Progenitor cell of endocrine pancreas (in vitro differentiated cells): ENCODE measurements around the gene AKR1B15. TPM values are rescaled to one million over a fixed set of nuclear protein-coding genes. Genes with fewer than 3 reads are reported as not detected.

Experiments used
- DNase-seq: peaks from one replicate; pipeline ENCODE4 v3.0.0; 2021; ENCODE audit warnings: low spot score; ENCODE audit not compliant: unreplicated experiment
- H3K27ac Mint-ChIP-seq: 2 replicates; pipeline ENCODE4 v1.8.0; 2021; ENCODE audit warnings: mild to moderate bottlenecking, moderate library complexity, mixed read lengths
- H3K27me3 Mint-ChIP-seq: 2 replicates; pipeline ENCODE4 v1.8.0; 2021; ENCODE audit warnings: mixed read lengths
- H3K36me3 Mint-ChIP-seq: 2 replicates; pipeline ENCODE4 v1.8.0; 2022; ENCODE audit warnings: mixed read lengths; ENCODE audit not compliant: insufficient read depth
- H3K4me1 Mint-ChIP-seq: 2 replicates; pipeline ENCODE4 v1.8.0; 2021; ENCODE audit warnings: low read depth, mixed read lengths
- H3K4me3 Mint-ChIP-seq: 2 replicates; pipeline ENCODE4 v1.8.0; 2021; ENCODE audit warnings: low read depth, mild to moderate bottlenecking, moderate library complexity, mixed read lengths
- H3K9me3 Mint-ChIP-seq: 2 replicates; pipeline ENCODE4 v1.8.0; 2021; ENCODE audit warnings: low read depth, mixed read lengths
- total RNA-seq: library from RNA; stranded (reverse); gene quantifications from 2 replicates; pipeline ENCODE4 v1.2.1, GENCODE V29; 2021
- TF ChIP-seq, protein P1 (sequence below): fragments of 200-600 bp; sonication (generic); IDR thresholded peaks from one replicate; pipeline ENCODE4 v1.5.0; 2021; ENCODE audit warnings: antibody characterized with exemption, mild to moderate bottlenecking; ENCODE audit not compliant: unreplicated experiment

AKR1B15 gene
- total RNA-seq, 1 donor from 2014 or later = not detected

DNA sequence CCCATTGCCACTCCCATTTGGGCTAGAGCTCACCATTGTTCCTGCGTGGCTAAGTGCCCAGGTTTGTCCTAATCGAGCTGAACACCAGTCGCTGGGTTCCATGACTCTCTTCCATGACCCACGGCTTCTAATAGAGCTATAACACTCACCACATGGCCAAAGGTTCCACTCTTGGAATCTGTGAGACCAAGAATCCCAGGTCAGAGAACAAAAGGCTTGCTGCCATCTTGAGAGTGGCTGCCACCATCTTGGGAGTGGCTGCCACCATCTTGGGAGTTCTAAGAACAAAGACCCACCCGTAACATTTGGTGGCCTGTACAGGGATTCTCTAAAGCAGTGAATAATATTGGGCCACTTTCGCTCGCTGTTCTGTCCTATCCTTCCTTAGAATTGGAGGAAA lies 37.0 kb downstream of the AKR1B15 start:
- peaks cover 18% of the 10 kb centered on the region for H3K27me3 Mint-ChIP-seq
- no peaks in the 10 kb centered on the region for H3K36me3 Mint-ChIP-seq
- H3K4me3 Mint-ChIP-seq = no peak overlapping the region
- TF ChIP-seq, protein P1, sequence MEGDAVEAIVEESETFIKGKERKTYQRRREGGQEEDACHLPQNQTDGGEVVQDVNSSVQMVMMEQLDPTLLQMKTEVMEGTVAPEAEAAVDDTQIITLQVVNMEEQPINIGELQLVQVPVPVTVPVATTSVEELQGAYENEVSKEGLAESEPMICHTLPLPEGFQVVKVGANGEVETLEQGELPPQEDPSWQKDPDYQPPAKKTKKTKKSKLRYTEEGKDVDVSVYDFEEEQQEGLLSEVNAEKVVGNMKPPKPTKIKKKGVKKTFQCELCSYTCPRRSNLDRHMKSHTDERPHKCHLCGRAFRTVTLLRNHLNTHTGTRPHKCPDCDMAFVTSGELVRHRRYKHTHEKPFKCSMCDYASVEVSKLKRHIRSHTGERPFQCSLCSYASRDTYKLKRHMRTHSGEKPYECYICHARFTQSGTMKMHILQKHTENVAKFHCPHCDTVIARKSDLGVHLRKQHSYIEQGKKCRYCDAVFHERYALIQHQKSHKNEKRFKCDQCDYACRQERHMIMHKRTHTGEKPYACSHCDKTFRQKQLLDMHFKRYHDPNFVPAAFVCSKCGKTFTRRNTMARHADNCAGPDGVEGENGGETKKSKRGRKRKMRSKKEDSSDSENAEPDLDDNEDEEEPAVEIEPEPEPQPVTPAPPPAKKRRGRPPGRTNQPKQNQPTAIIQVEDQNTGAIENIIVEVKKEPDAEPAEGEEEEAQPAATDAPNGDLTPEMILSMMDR = no peak
- DNase-seq = no peak
- no peaks in the 10 kb centered on the region for H3K4me1 Mint-ChIP-seq
- H3K9me3 Mint-ChIP-seq = peaks cover 7% of the 10 kb centered on the region
- H3K27ac Mint-ChIP-seq = no peak overlapping the region

DNA sequence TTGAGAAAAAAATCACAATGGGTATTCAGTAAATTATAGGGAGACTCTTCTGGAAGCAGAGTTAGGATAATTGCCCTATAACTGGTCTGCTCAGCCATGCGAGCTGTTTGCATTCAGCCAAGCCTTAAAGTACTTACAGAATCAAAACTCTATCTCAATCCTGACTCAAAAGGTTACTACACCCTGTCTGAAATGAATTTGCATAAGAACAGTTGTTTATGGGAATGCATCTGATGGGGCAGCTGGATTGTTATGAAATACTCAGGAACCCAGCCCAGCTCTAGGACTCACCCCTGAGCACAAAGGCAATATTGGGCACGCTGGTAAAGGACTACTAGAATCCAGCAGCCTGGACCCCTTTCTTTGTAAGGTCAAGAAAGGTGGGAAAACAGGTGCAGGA lies 38.8 kb downstream of the AKR1B15 start:
- peaks cover 10% of the 10 kb centered on the region for H3K27me3 Mint-ChIP-seq
- no peak overlapping the region for H3K4me3 Mint-ChIP-seq
- H3K4me1 Mint-ChIP-seq = no peaks in the 10 kb centered on the region
- H3K27ac Mint-ChIP-seq = no peak overlapping the region
- no peak for DNase-seq
- H3K9me3 Mint-ChIP-seq = peaks cover 14% of the 10 kb centered on the region
- H3K36me3 Mint-ChIP-seq = no peaks in the 10 kb centered on the region
- TF ChIP-seq, protein P1 = no peak

DNA sequence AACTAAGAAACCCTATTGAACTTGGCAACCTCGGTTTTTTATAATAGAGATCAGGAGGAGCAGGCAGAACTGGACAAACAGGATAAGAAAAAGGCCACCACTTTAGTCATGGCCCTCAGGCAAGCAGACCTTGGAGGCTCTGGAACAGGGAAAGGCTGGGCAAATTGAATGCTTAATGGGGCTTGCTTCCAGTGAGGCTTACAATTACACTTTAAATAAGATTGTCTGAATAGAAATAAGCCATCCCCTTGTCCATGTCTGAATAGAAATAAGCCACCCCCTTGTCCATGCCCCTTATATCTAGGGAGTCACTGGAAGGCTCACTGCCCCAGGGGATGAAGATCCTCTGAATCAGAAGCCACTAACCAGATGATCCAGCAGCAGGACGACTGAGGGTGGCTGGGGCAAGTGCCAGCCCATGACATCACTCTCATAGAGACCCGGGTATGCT lies 40.6 kb downstream of the AKR1B15 start:
- Mint-ChIP-seq H3K27me3 (peaks cover 6% of the 10 kb centered on the region), H3K9me3 (peaks cover 14% of the 10 kb centered on the region), H3K27ac (no peak overlapping the region), H3K36me3 (no peaks in the 10 kb centered on the region), H3K4me3 (no peak overlapping the region), H3K4me1 (no peaks in the 10 kb centered on the region)
- no peak for DNase-seq
- TF ChIP-seq, protein P1 = no peak

DNA sequence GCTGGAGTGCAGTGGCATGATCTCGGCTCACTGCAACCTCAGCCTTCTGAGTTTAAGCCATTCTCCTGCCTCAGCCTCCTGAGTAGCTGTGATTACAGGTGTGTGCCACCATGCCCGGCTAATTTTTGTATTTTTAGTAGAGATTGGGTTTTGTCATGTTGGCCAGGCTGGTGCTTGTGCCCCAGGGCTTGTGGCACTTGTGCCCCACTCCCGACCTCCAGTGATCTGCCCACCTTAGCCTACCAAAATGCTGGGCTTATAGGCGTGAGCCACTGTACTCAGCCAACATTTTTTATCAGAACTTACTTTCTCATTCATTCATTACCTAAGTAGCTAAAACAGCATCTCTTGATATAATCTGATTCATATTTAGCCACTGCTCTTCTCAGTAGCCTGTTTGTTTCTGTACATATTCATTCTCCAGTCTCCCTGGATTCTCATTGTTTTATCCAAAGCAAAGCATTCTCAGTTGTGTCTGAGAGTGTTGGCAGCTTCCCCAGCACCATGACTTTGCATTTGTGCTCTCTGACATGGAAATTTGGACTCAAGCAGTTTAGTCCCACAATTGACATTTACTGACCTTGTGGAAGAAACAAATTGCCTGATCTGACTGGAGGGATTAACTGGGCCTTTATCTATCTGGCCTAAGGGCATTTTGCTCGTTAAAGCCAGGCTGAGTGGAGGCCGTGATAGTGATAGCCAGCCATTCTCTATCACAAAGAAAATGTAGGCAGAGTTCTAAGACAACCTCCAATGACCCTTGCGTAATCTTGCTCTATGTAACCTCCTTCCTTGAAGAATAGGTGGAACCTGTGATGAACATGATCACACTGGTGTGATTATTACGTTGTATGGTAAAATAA lies 44.9 kb downstream of the AKR1B15 start:
- TF ChIP-seq, protein P1 = no peak
- H3K4me3 Mint-ChIP-seq = no peak overlapping the region
- H3K27ac Mint-ChIP-seq = no peak overlapping the region
- H3K4me1 Mint-ChIP-seq = no peaks in the 10 kb centered on the region
- peaks cover 1% of the 10 kb centered on the region for H3K36me3 Mint-ChIP-seq
- DNase-seq = no peak
- H3K27me3 Mint-ChIP-seq = no peaks in the 10 kb centered on the region
- H3K9me3 Mint-ChIP-seq = peaks cover 21% of the 10 kb centered on the region

DNA sequence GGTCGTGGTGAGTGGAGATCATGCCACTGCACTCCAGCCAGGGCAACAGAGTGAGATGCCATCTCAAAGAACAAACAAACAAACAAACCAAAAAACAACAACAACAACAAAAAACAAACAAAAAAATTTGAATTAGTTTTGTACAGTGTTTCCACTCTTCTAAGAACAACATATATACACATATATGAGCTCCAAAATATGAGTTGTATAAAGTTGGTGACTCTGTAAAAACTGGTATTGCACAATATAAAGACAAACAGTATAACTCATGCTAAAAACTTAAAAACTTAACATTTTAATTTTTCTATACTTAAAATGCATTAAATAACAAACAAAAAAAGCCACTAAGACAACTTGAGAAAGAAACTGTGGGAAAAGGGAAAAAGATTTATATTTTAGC lies 46.0 kb downstream of the AKR1B15 start:
- H3K27me3 Mint-ChIP-seq = no peaks in the 10 kb centered on the region
- no peak overlapping the region for H3K27ac Mint-ChIP-seq
- TF ChIP-seq, protein P1 = no peak
- H3K9me3 Mint-ChIP-seq = peaks cover 22% of the 10 kb centered on the region
- DNase-seq = no peak
- H3K4me3 Mint-ChIP-seq = no peak overlapping the region
- peaks cover 3% of the 10 kb centered on the region for H3K36me3 Mint-ChIP-seq
- no peaks in the 10 kb centered on the region for H3K4me1 Mint-ChIP-seq
